Activated CD8-positive, alpha-beta T cell treated with anti-CD3 and anti-CD28 coated beads, Interleukin-2, amount 10 ng/mL, durations not matched to agents 7 days and 5 days (primary cell): Measurements from ENCODE around the gene TMEM164. TPM values are rescaled to one million over a fixed set of nuclear protein-coding genes. Genes with fewer than 3 reads are reported as not detected.

Source experiments
- ATAC-seq: fragments of 150-1000 bp; cut with Tn5 transposase; one replicate; pipeline ENCODE4 v1.10.0; 2021; ENCODE audit warnings: moderate library complexity
- CTCF ChIA-PET: fragments of 350-600 bp; sonication (Branson Sonifier 250); formaldehyde crosslinking; loops from one replicate; lab custom pipeline; 2021; ENCODE audit warnings: antibody characterized with exemption; lab: Charles Lee
- POLR2A ChIA-PET: fragments of 350-600 bp; sonication (Branson Sonifier 250); formaldehyde crosslinking; loops from one replicate; lab custom pipeline; 2021; ENCODE audit warnings: antibody characterized with exemption; lab: Charles Lee
- DNase-seq: peaks from one replicate; pipeline ENCODE4 v3.0.0-alpha.2; 2020
- H3K27ac Mint-ChIP-seq: one replicate; pipeline ENCODE4 v1.8.0; 2021; ENCODE audit warnings: mild to moderate bottlenecking, mixed read lengths
- H3K27me3 Mint-ChIP-seq: one replicate; pipeline ENCODE4 v1.8.0; 2021; ENCODE audit warnings: low read depth, mixed read lengths
- H3K36me3 Mint-ChIP-seq: one replicate; pipeline ENCODE4 v1.8.0; 2021; ENCODE audit warnings: low read depth, mixed read lengths
- H3K4me1 Mint-ChIP-seq: one replicate; pipeline ENCODE4 v1.8.0; 2021; ENCODE audit warnings: low read depth, mixed read lengths
- H3K4me3 Mint-ChIP-seq: one replicate; pipeline ENCODE4 v1.8.0; 2021; ENCODE audit warnings: mild to moderate bottlenecking, mixed read lengths
- H3K9me3 Mint-ChIP-seq: one replicate; pipeline ENCODE4 v1.8.0; 2022; ENCODE audit warnings: mixed read lengths; ENCODE audit not compliant: insufficient read depth
- total RNA-seq, 2 experiments: library from RNA; stranded (reverse); gene quantifications; one replicate each; pipeline ENCODE4 v1.2.3, GENCODE V29; 2021

Gene TMEM164
- total RNA-seq, 2 experiments from 2014 or later = 17.5 to 24.1 TPM

GRCh38 chrX:110025395-110025794 is 22.5 kb downstream of the TMEM164 start:
- H3K9me3 Mint-ChIP-seq = no peaks in the 10 kb centered on the region
- no peak overlapping the region for H3K27ac Mint-ChIP-seq
- H3K4me3 Mint-ChIP-seq = no peak overlapping the region
- H3K36me3 Mint-ChIP-seq = peaks cover 13% of the 10 kb centered on the region
- ChIA-PET POLR2A (no interaction called here), CTCF (no interaction called here)
- no peaks in the 10 kb centered on the region for H3K4me1 Mint-ChIP-seq
- no peaks in the 10 kb centered on the region for H3K27me3 Mint-ChIP-seq
- DNase-seq (no peak), ATAC-seq (no peak)

- H3K27ac Mint-ChIP-seq = no peak overlapping the region
- H3K4me3 Mint-ChIP-seq = no peak overlapping the region
- no peaks in the 10 kb centered on the region for H3K27me3 Mint-ChIP-seq
- H3K36me3 Mint-ChIP-seq = peaks cover 16% of the 10 kb centered on the region
- ATAC-seq (no peak), DNase-seq (no peak)
- POLR2A ChIA-PET = no interaction called here
- CTCF ChIA-PET = interaction anchor here (1.1 to 1.3 kb wide), 2 partner anchors 36 to 120 kb away, joined by 3 read pairs; no protein-coding TSS in a partner anchor
- H3K9me3 Mint-ChIP-seq = no peaks in the 10 kb centered on the region
- H3K4me1 Mint-ChIP-seq = no peaks in the 10 kb centered on the region
Observed at GRCh38 chrX:110026099-110026844, 23.4 kb downstream of the TMEM164 start.

- Mint-ChIP-seq H3K27me3 (no peaks in the 10 kb centered on the region), H3K4me1 (no peaks in the 10 kb centered on the region), H3K4me3 (no peak overlapping the region), H3K27ac (no peak overlapping the region), H3K9me3 (no peaks in the 10 kb centered on the region), H3K36me3 (peaks cover 5% of the 10 kb centered on the region)
- DNase-seq = no peak
- POLR2A ChIA-PET = no interaction called here
- CTCF ChIA-PET = no interaction called here
- no peak for ATAC-seq
Observed at GRCh38 chrX:110032534-110033147, 29.7 kb downstream of the TMEM164 start.

- Mint-ChIP-seq H3K4me1 (no peaks in the 10 kb centered on the region), H3K27me3 (no peaks in the 10 kb centered on the region), H3K4me3 (no peak overlapping the region), H3K9me3 (no peaks in the 10 kb centered on the region), H3K27ac (no peak overlapping the region), H3K36me3 (peaks cover 3% of the 10 kb centered on the region)
- ATAC-seq (no peak), DNase-seq (no peak)
- ChIA-PET CTCF (no interaction called here), POLR2A (no interaction called here)
Observed at GRCh38 chrX:110034036-110034435, 31.1 kb downstream of the TMEM164 start.

GRCh38 chrX:110036162-110037033 is 33.5 kb downstream of the TMEM164 start:
- Mint-ChIP-seq H3K27ac (no peak overlapping the region), H3K36me3 (no peaks in the 10 kb centered on the region), H3K4me3 (no peak overlapping the region), H3K9me3 (no peaks in the 10 kb centered on the region), H3K4me1 (no peaks in the 10 kb centered on the region), H3K27me3 (no peaks in the 10 kb centered on the region)
- ATAC-seq = no peak
- CTCF ChIA-PET = no interaction called here
- POLR2A ChIA-PET = interaction anchor here (0.7 kb wide), 1 partner anchor 197 kb away, joined by 3 read pairs; no protein-coding TSS in a partner anchor
- DNase-seq = no peak

GRCh38 chrX:110037178-110037577 is 34.3 kb downstream of the TMEM164 start:
- ChIA-PET POLR2A (interaction anchor here (0.7 kb wide), 1 partner anchor 198 kb away, joined by 3 read pairs; no protein-coding TSS in a partner anchor), CTCF (no interaction called here)
- no peak for DNase-seq
- no peak overlapping the region for H3K4me3 Mint-ChIP-seq
- no peak overlapping the region for H3K27ac Mint-ChIP-seq
- no peaks in the 10 kb centered on the region for H3K36me3 Mint-ChIP-seq
- H3K4me1 Mint-ChIP-seq = peaks cover 3% of the 10 kb centered on the region
- H3K9me3 Mint-ChIP-seq = no peaks in the 10 kb centered on the region
- H3K27me3 Mint-ChIP-seq = no peaks in the 10 kb centered on the region
- ATAC-seq = no peak

GRCh38 chrX:110038900-110039299 is 36.0 kb downstream of the TMEM164 start:
- H3K4me1 Mint-ChIP-seq = peaks cover 18% of the 10 kb centered on the region
- H3K4me3 Mint-ChIP-seq = no peak overlapping the region
- H3K27ac Mint-ChIP-seq = no peak overlapping the region
- H3K27me3 Mint-ChIP-seq = no peaks in the 10 kb centered on the region
- ChIA-PET CTCF (interaction anchor here (0.6 kb wide), 1 partner anchor 107 kb away, joined by 3 read pairs; no protein-coding TSS in a partner anchor), POLR2A (no interaction called here)
- ATAC-seq (no peak), DNase-seq (no peak)
- no peaks in the 10 kb centered on the region for H3K9me3 Mint-ChIP-seq
- no peaks in the 10 kb centered on the region for H3K36me3 Mint-ChIP-seq

- Mint-ChIP-seq H3K9me3 (no peaks in the 10 kb centered on the region), H3K4me1 (peaks cover 18% of the 10 kb centered on the region), H3K27me3 (no peaks in the 10 kb centered on the region), H3K27ac (no peak overlapping the region), H3K4me3 (no peak overlapping the region), H3K36me3 (no peaks in the 10 kb centered on the region)
- no peak for DNase-seq
- ChIA-PET CTCF (no interaction called here), POLR2A (no interaction called here)
- ATAC-seq = no peak
Observed at GRCh38 chrX:110041980-110042379, 39.1 kb downstream of the TMEM164 start.

- Mint-ChIP-seq H3K9me3 (no peaks in the 10 kb centered on the region), H3K27ac (no peak overlapping the region), H3K27me3 (no peaks in the 10 kb centered on the region), H3K4me1 (peaks cover 18% of the 10 kb centered on the region), H3K36me3 (no peaks in the 10 kb centered on the region), H3K4me3 (no peak overlapping the region)
- POLR2A ChIA-PET = no interaction called here
- no peak for DNase-seq
- no peak for ATAC-seq
- CTCF ChIA-PET = interaction anchor here (1.0 kb wide), 1 partner anchor 104 kb away, joined by 4 read pairs; no protein-coding TSS in a partner anchor
Observed at GRCh38 chrX:110042496-110042895, 39.6 kb downstream of the TMEM164 start.

- POLR2A ChIA-PET = no interaction called here
- no peak for DNase-seq
- Mint-ChIP-seq H3K27ac (no peak overlapping the region), H3K4me3 (no peak overlapping the region), H3K36me3 (no peaks in the 10 kb centered on the region), H3K4me1 (peaks cover 18% of the 10 kb centered on the region), H3K9me3 (no peaks in the 10 kb centered on the region), H3K27me3 (no peaks in the 10 kb centered on the region)
- CTCF ChIA-PET = interaction anchor here (1.0 kb wide), 1 partner anchor 103 kb away, joined by 4 read pairs; no protein-coding TSS in a partner anchor
- ATAC-seq = no peak
Observed at GRCh38 chrX:110043506-110043905, 40.6 kb downstream of the TMEM164 start.

GRCh38 chrX:110044346-110045249 is 41.7 kb downstream of the TMEM164 start:
- no peak overlapping the region for H3K27ac Mint-ChIP-seq
- ChIA-PET POLR2A (no interaction called here), CTCF (no interaction called here)
- no peaks in the 10 kb centered on the region for H3K9me3 Mint-ChIP-seq
- ATAC-seq (no peak), DNase-seq (no peak)
- H3K4me3 Mint-ChIP-seq = no peak overlapping the region
- peaks cover 3% of the 10 kb centered on the region for H3K36me3 Mint-ChIP-seq
- peaks cover 18% of the 10 kb centered on the region for H3K4me1 Mint-ChIP-seq
- no peaks in the 10 kb centered on the region for H3K27me3 Mint-ChIP-seq
